HG03175 (cell line): ENCODE results near the gene LAMB3.

Source experiments
- ATAC-seq: cut with Tn5 transposase; IDR thresholded peaks from one replicate; pipeline ENCODE4 v1.9.1; 2021; ENCODE audit warnings: mild to moderate bottlenecking, moderate library complexity; ENCODE audit not compliant: unreplicated experiment

Gene LAMB3

DNA sequence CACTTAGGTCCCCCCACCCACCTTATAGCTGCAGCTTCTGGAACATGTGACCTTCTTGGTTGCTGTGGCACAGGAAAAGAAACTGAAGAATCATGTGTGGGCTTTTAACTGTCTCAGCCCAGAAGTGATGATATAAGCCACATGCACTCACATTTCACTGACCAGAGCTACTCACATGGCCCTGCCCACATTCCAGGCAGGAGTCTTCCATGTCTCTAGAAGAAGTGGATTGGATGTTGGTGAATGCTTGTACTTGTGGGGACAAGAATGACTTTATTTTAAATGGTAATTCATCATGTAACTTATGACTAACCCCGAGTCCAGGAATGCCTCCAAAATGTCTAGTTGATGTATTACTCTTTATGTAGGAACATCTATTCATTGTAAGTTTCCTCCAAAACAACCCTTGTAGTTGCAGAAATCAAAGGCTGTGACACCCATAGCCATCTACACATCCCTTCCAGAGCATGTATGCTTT is 84.5 kb downstream of the LAMB3 start:
- ATAC-seq, result no peak

DNA sequence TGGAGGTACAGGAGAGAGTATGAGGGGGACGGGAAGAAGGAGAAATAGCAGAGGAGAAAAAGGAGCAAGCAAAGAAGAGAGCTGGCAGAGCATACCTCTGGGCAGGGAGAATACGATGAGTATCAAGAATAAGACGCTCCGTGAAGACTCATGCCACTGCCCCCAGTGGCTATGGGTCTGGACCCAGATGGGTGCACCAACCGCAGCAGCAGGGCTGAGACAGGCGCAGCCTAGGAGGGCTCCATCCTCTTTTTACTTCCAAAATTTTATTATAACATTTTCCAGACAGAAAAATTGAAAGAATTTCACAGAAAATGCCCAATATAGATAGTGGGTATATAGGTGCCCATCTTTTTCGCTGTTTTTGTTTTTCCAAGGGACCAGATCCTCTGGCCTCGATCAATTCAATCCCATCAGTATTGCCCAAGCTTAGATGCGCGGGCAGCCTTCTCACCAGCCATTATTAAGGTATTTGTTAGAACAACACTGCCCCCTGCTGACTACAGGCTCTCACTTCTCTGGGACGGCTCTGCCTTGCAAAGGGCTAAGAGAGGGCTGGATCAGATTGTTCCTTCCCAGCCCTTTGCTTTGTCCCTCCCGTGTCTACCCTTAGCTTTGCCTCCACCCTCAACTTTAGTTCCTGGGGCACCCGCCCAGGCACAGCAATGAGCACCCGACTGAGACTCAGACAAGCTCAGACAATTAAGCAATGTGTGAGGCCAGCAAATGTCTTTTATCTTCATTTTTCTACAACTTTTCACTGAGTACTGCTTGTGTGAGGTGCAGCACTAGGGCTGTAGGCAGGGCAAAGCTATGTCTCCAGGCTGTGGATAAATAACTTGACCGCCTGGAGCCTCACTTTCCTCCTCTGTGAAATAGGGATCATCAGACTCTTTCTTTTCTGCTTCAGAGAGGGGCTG is 86.2 kb downstream of the LAMB3 start:
- peak; percentile 92 for ATAC-seq
